HG03575 (cell line): Measurements from ENCODE around the gene ALS2.

Source experiments
- ATAC-seq: cut with Tn5 transposase; IDR thresholded peaks from one replicate; pipeline ENCODE4 v1.9.1; 2021; ENCODE audit not compliant: unreplicated experiment, insufficient number of reproducible peaks, low FRiP score; ENCODE audit errors: extremely low read depth

The ALS2 gene

DNA sequence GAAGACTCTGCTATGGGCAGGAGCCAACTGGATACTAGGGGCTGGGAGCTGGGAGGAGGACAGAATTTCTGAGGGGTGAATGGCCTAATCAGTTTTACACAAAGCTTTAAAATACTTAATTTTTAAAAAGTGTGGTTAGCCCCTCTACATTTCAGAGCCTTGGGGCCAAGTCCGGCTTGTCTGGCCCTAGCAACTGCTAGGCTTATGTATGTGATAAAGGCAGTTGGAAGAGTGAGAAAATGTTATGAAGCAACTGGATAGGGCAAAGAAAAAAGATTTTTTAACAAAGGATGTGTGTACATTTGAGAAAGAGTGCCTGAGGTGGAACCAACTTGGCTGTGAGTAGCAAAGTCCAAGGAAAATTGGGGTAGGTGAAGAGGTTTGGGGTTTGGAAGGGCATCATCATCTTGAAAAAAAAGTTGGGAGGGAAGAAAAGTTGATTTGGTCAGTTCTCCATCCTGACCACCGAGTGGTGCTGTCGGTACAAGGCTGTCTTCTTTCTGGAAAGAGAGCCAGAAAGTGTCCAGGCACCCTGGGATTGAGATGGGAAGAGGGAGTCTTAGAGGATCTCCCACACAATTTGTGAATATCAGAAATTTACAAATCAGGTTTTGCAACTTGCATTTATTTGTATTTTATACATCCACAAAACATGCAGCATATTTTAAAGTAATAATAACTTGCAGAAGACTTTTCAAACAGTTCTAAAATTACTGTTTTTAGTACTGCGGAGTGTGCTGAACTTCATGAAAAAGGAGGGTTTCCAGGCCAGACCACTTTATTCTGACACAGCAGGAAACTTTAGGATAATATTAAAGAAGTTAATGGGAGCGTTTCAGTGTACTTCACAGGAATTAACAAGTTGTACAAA, 15.1 kb upstream of the ALS2 start:
- ATAC-seq: no peak

DNA sequence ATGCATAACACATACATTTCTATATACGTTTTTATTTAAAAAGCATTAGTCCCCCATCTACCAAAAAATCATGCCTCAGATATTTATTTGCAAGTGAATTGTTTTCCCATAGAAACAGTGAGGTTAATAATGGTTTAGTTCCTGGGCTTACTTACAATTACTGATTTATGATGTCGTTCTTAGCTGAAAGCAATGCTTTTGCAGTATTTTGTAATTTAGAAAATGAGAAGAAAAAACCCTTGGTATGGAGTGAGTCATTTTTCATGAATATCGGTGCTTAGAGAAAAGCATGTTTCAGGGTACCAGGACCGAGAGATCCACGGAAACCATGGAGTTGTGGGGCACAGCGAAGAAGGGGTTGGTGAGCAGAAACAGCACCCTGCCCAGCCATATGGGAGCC, 13.6 kb upstream of the ALS2 start:
- no peak for ATAC-seq

DNA sequence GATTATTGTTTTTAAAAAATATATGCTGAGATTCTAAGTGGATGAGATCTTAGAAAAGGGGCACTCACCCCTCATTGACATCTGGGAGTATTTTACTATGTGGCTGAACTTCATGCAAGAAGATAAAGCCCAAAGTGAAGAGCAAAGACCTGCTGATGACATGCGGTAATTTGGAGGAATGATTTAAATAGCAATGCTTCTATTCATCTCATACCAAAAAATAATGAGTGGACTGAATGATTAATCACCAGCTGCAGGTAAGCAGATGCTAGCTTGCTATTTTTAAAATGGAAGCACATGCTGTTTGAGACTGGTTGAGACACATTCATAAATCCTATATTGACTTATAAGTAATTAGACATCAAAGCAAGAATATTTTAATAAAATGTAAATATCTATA, 12.9 kb upstream of the ALS2 start:
- no peak for ATAC-seq

DNA sequence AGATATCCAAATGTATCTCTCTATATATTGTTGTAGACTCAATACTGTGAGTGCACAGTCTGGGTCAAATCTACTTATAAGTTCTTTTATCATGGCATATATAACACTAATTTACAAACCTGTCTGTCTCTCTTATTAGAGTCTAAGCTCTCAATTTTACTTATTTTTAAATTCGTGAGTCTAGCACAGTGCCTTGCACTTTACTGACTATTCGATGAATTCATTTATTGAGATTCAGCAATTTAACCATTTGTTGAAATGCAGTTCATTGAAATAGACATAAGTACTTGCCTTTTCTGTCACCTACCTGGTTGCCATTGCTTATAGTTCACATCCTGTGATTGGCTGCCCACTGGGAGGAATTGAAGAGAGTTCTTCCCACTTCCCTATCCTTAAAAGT, 10.3 kb upstream of the ALS2 start:
- ATAC-seq: no peak

DNA sequence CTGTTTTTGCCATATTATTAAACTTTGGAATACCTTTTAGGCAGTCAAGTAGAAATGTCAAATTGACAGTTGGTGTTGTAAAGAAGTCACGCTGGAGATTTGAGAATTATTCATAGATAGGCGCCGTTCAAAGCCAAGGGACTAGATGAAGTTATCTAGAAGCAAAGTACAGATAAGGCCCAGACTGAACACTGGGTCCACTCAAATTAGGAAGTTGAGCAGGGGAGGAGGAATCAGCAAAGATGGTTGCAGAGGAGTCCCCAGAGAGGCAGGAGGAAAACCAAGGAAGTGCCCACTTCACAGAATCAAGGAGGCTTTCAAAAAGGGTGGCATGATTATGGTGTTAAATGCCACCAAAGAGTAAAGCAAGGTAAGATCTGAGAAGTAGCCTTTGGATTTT, 9.6 kb upstream of the ALS2 start:
- no peak for ATAC-seq

DNA sequence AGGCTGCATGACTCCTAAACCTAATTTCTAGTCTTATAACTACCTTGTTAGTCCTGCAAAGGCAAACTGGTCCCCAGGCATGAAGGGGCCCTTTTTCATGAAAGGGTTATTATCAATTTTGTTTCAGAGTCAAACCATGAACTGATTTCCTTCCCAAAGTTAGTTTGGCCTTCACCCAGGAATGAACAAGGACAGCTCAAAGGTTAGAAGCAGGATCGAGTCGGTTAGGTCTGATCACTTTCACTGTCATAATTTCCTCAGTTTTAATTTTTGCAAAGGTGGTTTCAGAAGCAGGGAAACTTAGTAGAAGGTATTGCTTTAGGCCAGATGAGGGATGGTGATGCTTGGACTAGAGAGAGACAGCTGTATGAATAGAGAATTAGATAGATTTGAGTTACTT, 8.7 kb upstream of the ALS2 start:
- no peak for ATAC-seq

DNA sequence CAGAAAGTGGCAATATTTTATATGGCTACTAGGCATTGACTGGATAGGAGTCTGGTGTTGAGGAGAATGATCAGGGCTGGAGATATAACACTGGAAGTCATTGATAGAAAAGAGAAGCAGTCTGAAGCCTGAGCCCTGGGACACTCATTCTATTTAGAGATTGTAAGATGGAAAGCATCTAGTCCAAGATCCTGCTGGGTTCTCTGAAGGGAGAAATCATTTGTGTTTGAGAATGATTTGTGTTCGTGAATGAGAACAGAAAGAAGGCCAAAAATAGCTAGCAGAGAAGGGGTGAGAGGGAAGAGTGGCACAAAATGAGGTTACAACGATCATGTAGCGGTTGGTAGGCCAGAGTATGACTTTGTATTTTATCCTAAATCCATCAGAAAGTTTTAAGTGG, 7.6 kb upstream of the ALS2 start:
- ATAC-seq: no peak

DNA sequence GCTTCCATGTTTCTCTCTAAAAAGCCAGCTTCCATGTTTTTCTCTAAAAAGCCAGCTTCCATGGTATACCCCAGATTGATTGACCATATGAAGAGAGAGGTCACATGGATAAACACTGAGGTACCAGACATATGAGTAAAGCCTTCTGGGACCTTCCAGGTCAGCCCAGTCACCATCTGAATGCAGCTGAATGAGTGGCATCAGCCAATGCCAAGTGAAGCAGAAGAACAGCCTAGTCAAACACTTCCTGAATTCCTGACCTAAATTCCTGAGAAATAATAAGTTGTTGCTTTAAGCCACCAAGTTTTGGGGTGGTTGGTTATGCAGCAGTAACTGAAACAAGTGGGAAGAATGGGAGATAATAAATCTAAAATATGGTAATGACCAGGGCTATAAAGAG, 5.7 kb upstream of the ALS2 start:
- ATAC-seq: no peak

DNA sequence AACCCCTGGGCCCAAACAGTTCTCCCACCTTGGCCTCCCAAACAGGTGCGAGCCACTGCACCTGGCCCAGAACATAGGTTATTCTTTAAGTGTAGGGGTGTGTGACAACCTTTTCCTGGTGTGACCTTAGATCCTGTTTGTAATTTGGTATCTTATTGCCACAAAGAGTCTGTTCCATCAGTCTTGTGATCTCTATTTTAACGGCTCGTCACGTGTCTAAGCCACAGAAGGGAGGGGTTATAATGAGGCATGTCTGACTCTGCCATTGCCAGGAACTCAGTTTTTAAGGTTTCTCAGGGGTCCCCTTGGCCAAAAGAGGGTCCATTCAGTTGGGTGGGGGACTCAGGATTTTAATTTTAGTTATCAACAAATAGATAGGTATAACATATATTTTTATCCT, 4.4 kb upstream of the ALS2 start:
- no peak for ATAC-seq

DNA sequence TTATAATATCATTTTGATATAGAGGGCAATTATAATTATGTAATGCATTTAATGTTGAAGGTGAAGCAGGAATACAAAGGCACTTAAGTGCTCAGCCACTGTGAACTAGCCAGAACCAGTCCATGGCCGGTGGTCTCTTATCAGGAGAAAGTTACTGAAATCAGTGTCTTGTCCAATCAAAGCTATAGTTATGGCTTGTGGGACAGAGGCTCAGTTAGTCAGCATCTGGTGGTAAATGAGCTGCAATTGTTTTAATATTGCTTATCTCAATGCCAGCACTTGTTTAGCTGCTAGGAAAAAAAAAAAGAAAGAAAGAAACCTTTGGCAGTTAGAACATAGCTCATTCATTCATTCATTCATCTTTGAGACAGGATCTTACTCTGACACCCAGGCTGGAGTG, 3.8 kb upstream of the ALS2 start:
- ATAC-seq: no peak

DNA sequence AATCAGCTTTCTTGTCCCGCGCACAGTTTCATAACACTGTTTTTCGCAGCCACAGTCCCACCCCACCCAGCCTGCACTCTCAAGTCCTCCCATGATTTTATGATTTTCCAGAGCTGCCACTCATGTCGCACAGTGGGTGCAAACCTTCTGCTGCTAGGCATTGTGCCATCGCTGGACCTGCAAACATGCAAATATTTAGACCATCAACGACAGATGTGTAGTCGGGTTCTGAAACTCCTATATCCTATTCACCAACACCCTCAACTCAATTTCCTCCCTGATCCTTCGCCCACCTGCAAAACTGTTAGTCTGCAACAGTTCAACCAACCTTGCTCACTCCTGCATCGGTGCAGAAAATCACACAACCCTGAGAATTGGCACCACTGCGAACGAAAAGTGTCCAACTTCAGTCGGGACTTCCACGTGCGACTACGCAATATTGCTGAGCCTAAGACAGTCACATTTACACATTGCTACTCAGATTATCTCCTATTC, 871 bp upstream of the ALS2 start:
- no peak for ATAC-seq

DNA sequence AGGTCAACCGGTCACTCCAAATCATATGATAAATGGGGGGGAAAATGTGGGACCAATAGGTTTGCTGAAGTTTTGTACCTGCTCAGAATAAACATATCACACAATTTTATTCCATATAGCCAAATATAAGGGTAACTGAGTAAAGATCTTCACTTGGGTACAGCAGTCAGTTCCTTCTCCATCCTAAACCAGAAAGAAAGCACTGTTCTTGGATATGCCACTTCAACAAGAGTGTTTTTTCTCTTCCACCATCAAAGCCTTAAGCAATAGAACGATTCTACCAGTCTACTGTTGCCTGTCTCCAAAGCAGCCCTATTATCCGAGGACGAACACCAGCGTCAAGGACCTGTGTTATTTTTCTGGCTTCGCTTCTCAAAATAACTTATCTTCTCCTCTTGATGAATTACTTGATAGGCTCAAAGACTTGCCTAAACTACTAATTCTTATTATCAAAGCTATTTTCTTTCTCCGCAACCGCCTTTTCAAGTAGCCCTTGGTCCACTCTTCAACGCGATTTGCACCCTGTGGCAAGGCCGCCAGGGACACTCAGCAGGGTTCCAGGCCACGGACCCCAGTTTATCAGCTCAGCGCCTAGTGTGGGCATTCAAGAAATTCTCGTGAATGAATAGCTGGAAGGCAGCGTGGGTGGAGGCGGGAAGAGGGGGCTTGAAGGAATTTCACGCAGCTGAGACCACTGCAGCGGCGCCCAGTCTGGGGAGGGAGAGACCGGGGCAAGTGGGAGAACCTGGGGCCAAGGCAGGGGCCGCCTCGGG, 646 bp downstream of the ALS2 start:
- no peak for ATAC-seq

DNA sequence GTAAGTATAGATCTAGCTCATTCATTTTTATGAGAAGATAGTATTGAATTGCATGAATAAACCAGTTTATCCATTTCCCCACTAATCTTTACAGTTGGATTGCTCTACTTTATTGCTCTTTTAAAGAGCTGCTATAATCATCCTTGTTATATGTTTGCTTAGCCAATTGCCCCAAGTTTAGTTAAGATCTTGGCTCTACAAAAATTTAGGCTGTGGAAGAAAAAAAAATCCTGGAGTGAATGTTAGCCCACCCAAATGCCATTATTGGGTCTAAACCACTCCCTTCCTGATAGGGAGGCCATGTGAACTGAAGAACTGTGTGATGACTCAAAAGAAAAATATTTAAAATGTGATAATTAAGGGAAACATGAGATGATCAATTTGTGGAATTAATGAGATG, 2.9 kb downstream of the ALS2 start:
- no peak for ATAC-seq

DNA sequence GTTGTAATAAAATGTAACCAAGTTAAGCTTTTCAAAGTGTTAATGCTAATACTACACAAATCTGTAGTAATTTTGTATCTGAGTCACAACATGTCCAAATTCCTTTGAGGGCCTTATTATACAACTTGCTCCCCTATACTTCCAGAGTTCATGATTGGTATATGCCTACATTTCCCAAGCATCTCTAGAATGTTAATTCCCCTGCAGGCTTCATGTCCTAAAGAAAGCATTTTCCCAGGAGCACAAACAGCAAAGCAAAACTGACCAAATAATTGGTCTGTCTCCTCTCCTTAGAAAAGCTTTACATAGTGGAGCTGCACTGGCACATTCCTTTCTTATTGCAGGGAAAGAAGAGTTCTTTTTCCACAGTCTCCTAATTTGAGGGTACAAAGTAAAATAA, 3.7 kb downstream of the ALS2 start:
- ATAC-seq: no peak

DNA sequence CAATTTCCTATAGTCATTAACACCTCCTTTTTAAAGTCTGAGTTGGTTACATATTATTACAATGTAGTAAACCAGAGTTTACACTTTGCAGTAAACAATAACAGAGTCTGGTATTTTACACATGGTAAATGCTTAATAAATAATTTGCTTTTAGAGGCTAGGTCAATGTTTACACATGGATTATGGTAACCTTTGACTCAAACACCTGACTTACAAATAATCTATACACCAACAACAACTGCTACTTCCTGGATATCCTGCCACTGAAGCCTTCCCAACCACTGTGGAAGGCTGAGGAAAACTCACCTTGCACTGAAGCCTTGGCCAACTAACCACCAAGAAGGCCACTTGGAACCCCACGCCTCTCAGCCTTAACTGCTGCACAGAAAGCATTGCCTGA, 5.4 kb downstream of the ALS2 start:
- no peak for ATAC-seq

DNA sequence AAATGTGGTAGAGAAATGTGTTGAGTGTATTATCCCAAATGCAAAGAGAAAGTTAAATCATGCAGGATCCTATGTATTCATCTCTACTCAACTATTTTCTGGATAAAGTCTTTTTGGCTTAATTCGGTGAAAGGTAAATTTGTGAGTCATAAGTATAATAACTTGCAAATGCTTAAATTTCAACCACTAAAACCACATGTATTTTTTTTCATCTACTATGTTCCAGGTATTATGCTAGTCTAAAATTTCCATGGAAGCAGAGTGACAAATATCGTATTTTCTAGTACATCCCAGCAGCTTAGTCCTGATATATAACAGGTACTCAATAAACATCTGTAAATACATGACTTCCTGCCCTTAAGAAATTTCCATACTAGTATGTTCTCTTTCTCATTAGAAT, 6.2 kb downstream of the ALS2 start:
- no peak for ATAC-seq

DNA sequence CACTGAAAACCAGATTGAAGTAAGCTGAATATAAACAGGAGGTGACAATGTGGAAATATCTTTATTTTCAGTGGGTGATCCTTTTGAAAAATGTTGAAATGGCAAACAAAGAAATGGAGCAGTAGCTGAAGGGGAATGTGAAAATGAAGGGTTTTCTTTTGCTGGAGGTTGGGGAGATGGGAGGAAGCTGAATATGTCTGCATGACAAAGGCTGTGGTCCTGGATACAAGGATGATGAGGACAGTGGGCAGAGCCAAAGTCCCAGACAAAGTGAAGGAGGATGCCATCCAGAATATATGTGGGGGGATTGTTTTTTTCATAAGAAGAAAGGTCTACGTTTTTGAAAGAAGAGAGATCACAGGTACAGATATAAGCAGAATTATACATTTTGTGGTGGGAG, 6.7 kb downstream of the ALS2 start:
- ATAC-seq: no peak

DNA sequence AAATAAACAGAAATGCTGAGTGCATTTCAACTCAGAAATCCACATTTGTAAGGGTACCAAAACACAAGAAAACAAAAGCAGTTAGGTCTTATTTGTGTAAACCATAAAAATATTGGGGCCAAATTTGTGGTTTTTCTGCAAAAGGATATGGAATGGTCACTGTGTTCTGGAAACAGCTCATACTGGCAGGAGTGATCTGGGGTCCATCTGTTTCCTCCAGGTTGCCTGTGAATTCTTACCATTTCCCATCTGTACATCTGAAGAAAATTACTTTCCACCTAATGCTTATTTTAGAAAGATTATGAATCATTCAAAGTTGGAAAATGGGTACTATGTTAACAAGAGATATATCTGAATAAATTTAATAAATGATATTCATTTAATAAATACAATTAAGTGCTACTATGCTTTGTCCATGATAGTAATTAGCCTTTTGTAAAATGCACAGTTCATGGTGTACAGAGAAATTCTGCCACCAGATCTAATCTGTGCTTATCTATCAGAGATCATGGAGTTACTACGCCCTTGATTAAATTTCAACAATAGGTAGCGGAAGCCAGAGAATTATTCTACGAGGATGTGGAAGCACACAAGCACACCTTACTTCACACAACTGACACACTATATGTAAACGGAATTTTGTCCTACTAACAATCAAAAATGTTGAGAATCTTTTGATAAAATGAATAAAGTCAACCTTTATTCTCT, 10.9 kb downstream of the ALS2 start:
- no peak for ATAC-seq

DNA sequence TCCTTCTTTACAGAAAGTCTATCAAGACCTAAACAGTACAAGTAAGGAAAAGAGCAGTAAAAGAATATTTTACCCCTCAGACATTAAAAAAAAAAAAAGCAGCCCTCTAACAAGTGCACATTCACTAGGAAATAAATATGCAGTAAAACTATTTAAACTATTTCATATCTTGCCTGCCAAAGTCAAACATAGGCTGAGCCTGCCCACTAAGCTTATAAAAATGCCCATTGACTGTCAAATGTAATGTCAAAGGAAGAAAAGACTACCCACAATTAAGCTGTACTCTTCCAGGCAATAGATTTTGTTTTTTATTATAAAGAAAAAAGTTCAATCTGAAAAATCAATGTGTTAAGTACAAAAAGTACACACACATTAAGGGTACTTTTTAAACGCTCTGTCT, 11.8 kb downstream of the ALS2 start:
- no peak for ATAC-seq

DNA sequence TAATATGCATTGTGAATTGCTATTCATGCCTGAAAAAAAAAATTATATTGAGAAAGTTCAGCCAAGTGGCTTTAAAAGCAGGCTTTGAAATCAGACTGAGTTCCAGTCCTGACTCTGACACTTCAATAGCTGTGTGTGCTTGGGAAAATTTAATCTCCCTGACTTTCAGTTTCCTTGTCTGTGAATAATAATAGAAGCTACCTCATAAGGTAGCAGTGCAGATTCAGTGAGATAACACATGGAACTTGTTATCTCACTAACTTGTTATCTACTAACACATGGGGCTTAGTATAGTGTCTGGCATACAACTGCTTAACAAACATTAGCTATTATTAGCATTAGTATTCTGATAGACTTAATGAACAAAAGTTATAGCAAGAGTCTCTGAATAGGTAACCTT, 14.9 kb downstream of the ALS2 start:
- ATAC-seq: no peak
